ENCODE data around the gene TRIM7.

Gene TRIM7

DNA sequence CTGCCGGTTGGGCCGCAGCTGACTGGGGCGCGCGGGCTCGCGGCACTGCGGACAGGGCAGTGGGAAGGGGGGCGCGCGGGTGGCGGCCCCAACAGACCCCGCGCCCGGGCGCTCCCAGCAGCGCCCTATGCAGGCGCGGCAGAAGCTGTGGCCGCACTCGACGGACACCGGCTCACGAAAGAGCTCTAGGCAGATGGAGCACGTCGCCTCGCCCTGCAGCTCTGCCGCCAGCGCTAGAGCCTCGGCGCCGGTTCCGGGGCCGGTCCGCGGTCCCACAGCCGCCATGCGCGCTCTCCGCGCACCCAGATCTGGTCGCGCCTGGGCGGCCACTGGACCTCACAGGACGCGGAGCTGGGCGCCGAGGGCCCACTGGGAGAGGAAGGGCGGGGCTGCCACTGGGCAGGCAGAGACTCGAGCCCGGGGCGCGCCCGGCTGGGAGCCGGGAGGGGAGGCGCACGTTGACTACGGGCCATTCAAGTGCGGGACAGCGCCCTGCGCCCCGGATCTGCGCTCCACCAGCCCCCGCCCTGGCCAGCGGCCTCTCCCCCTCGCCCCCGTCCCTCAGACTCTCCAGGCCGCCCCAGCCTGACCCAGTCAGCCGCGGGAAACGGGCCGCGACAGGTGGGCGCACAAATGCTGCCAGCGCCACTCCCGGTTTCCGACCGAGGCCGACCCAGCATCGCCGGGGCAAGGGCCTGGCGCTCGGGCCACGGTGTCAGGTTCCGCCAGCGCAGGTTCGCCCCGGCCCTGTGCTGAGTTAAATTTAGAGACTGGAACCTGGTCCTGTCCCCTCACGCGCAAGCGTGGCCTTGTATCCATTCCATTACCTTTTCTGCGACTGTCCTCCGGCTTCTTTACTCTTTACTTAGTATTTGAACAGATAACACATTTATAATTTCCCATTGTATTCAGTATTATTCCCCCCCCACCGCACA is at the start of gene TRIM7:
TSS of gene TRIM7 (minus strand) at position 371 of the 935 bp plus-strand sequence. CDS start at position 285, 86 bp downstream.
- no peak for DNase-seq

GRCh38 chr5:181248277-181248676 is 43.3 kb upstream of the TRIM7 start:
- DNase-seq, result no peak

GRCh38 chr5:181246276-181247049 is 41.5 kb upstream of the TRIM7 start:
- DNase-seq, result peak; percentile 69 to 81

GRCh38 chr5:181245427-181246275 is 40.7 kb upstream of the TRIM7 start:
- DNase-seq, result no peak

DNA sequence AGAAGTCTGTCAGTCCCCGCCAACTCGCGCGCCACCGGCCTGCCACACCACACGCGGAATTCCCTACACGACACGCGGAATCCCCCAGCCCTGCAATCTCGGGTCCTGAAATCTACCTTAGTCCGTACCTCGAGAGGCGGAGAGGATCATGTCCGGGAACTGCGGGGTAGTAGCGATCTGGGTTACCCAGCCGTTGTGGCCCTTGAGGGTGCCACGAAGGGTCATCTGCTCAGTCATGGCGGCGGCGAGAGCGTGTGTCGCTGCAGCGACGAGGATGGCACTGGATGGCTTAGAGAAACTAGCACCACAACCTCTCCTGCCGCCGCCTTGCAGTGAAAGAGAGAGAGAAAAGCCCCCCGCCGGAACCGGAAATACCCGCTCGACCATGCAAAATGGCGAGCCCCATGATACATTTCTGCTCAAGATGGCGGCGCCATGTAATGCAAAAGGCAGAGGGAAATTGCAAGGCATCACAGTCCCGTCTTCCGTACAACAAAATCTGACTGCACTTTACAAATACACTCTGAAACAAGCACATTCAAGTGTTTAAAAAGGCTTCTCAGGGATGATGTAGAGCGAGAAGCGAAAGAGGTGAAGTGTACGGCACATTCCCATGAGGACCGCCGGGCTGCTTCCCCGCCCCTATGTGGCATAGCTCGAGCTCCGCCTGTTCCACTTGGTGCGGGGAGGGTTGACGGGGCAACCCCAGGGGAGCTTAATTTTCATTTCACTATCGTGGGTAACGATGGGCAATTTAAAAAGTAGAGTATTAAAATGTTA is 38.8 kb upstream of the TRIM7 start, which contains the start of gene RACK1:
TSS of gene RACK1 (minus strand) at position 343 of the 780 bp plus-strand sequence. CDS start at position 237, 106 bp downstream.
- DNase-seq, result peak; percentile 88 to 89

- no peak for DNase-seq
Observed at GRCh38 chr5:181243018-181243563, 38.1 kb upstream of the TRIM7 start.

DNA sequence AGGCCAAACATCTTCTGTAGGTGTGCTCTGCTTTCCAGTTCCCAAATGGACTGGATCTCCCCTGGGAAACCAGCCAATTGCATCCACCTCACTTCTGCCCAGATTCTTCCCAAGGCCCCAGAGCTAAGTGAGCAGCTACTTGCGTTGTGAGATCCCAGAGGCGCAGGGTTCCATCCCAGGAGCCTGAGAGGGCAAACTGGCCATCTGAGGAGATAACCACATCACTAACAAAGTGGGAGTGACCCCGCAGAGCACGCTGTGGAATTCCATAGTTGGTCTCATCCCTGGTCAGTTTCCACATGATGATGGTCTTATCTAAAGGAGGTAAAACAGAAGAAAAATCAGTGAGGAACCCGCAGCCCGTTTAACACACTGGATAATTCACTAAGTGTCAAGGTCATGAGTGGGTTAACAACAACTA is 37.0 kb upstream of the TRIM7 start:
- DNase-seq, result no peak

GRCh38 chr5:181241393-181241975 is 36.5 kb upstream of the TRIM7 start:
- DNase-seq, result peak; percentile 30 to 34

DNA sequence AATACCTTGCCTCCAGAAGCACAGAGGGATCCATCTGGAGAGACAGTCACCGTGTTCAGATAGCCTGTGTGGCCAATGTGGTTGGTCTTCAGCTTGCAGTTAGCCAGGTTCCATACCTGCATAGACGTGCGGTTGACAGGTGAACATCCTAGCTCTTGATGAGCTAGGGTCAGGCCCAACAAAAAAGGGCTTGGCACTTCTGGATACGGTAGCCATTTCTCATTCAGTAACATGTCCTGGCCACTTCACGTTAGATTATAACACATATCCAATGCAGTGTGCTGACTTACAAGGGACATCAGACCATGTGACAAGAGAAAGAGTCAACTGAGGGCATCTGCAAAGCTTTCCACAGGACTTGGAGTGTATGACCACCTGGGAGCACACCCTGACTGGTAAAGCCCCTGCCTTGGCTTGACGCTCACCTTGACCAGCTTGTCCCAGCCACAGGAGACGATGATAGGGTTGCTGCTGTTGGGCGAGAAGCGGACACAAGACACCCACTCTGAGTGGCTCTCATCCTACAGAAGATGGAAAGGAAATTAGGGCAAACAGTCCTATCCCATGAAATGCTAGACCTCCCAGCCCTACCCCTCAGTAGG is 34.2 kb upstream of the TRIM7 start:
- no peak for DNase-seq

DNA sequence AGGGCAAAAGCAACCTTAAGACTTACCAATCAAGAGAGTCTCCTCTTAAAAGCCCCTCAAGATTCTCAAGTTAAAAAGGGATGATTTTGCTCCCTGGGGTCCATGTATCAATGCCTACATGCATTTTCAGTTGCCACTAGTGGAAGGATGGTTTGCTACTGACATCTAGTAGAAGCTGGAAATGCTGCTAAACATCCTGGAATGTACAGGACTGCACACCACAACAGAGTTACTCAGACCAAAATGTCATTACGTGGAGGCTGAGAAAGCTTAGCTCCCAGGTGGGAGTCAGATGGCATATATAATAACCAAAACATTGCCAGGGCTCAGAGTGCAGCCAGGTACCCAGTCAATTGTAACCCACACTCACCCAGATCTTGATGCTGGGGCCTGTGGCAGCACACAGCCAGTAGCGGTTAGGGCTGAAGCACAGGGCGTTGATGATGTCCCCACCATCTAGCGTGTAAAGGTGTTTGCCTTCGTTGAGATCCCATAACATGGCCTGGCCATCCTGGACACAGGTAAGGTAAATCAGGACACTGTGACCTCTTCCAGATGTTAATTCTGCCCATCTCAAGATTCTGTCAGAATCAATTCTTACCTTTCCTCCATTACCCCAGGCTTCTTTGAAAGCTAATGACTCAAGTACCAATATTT is 32.9 kb upstream of the TRIM7 start:
- DNase-seq, result no peak

GRCh38 chr5:181236954-181237641 is 32.1 kb upstream of the TRIM7 start:
- no peak for DNase-seq

- no peak for DNase-seq
Observed at GRCh38 chr5:181236471-181236870, 31.5 kb upstream of the TRIM7 start.

DNA sequence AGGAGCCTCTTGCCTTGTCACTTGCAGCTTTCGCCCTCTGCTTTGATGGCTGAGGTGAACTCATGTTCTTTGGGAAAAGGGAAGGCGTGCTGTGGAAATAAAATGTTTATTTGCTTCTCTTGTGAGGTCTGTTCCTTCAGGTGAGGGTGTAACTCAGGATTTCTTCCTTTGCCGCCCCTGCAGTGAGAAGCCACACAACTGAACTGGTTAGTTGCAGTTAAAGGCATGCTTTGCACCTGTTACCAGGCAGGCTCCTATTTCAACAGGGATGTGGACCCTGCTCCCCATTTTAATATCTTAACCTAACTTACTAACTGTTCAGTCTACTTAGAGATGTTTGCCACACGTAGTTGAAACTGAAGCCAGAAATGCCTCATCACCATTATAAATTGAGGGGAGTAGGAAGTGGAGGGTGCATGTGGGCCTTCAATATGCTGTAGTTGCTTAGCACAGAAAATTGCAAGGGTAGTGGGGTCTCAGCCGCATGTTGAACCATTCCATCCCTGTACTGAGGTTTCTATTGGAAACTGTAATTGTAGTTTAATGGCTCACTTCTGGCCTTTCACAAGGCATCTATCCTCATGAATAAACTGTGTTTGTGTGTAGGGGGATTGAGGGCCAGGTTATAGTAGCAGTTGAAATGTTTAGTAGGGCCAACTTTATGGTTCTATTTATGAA is 30.8 kb upstream of the TRIM7 start:
- DNase-seq, result no peak

GRCh38 chr5:181235323-181235688 is 30.3 kb upstream of the TRIM7 start:
- DNase-seq, result no peak

- no peak for DNase-seq
Observed at GRCh38 chr5:181234455-181235306, 29.7 kb upstream of the TRIM7 start.

DNA sequence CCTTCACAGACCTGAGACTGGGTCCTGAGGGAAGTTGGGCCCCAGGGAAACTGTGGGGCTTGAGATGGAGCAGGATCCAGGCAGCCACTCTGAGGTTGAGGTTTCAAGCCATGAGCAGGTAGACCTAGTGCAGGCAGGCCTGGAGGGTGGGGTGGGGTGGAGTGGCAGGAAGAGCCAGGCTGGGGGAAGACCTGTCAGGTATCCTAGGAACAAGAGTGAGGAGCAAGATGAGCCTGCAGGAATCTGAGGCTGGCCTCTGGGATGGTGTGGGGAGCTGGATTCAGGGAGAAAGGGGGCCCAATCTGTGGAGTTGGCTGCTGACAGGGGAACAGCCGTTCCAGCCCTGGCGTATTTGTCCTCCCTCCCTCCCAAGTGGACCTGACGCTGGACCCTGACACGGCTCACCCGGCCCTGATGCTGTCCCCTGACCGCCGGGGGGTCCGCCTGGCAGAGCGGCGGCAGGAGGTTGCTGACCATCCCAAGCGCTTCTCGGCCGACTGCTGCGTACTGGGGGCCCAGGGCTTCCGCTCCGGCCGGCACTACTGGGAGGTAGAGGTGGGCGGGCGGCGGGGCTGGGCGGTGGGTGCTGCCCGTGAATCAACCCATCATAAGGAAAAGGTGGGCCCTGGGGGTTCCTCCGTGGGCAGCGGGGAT is 28.9 kb upstream of the TRIM7 start:
- no peak for DNase-seq

DNA sequence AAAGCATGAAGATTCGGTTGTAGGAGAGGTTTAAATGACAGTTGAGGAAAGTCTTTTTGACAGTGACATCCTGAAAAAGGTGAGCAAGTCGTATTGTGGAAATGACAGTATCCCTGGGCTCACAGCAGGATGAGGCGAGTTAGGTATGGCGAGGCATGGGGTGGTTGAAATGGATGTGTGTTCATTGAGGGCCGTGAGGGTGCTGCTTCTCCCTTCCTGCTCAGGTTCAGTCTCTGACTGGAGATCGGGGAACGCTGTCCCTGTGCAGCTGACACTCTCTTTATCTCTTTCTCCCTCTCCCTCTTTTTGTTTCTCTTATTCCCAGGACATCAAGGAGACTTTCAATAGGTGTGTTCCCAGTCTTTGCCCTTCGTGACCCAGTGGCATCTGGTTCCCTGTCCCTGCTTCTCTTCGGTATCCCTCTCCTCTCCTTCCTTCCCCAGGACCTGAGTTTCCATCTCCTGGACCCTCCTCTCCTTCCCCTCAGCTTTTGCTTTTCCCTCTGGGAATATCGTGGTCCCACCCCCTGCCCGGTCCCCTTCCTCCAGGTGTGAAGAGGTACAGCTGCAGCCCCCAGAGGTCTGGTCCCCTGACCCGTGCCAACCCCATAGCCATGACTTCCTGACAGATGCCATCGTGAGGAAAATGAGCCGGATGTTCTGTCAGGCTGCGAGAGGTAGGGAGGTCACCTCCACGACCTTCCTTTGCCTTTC is 28.2 kb upstream of the TRIM7 start:
- no peak for DNase-seq
